AG09309 (cell line): ENCODE results near the gene WDR37.
"Not testable (repeated sequence)": the region's sequence is repeated elsewhere in the genome, so short reads cannot be mapped to it uniquely, and the experiment has no call there.

Source experiments
- DNase-seq: peaks from one replicate; pipeline ENCODE4 v3.0.0-alpha.2; 2010; ENCODE audit warnings: low read depth
- H3K4me3 ChIP-seq: 2 replicates; pipeline ENCODE4 v1.5.1; 2011; ENCODE audit warnings: mild to moderate bottlenecking, low read depth, low read length, moderate library complexity; ENCODE audit not compliant: control insufficient read depth
- CTCF ChIP-seq: IDR thresholded peaks from 2 replicates; pipeline ENCODE4 v1.5.1; 2011; ENCODE audit warnings: mild to moderate bottlenecking, low read depth, low read length, inconsistent platforms; ENCODE audit not compliant: insufficient read depth, control insufficient read depth; ENCODE audit errors: missing control alignments

WDR37 gene

GRCh38 chr10:1026578-1026977 lies 29.6 kb upstream of the WDR37 start:
- TF ChIP-seq CTCF, result no peak
- DNase-seq, result no peak
- H3K4me3 ChIP-seq, result no peak overlapping the region

DNA sequence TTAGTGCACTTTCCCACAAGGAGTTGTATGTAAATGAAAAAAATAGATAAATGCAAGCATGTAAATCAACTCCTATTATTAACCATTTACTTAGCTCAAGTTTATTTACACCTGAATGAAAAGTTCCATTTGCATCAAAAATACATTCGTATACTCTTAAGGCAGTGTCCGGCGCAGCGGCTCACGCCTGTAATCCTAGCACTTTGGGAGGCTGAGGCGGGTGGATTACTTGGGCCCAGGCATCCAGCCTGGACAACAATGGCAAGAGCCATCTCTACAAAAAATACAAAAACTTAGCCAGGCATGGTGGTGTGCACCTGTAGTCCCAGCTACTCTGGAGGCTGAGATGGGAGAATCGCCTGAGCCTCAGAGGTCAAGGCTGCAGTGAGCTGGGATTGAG lies 26.3 kb upstream of the WDR37 start:
- no peak for TF ChIP-seq CTCF
- no peak overlapping the region for H3K4me3 ChIP-seq
- DNase-seq, result no peak

- DNase-seq, result no peak
- H3K4me3 ChIP-seq, result no peak overlapping the region
- no peak for TF ChIP-seq CTCF
These were observed 22.6 kb upstream of the WDR37 start for GRCh38 chr10:1033601-1034000.

- TF ChIP-seq CTCF, result no peak
- no peak for DNase-seq
- H3K4me3 ChIP-seq, result no peak overlapping the region
These were observed 21.4 kb upstream of the WDR37 start for GRCh38 chr10:1034758-1035157.

- H3K4me3 ChIP-seq, result no peak overlapping the region
- DNase-seq, result no peak
- TF ChIP-seq CTCF, result no peak
These were observed 21.0 kb upstream of the WDR37 start for GRCh38 chr10:1035201-1035600.

DNA sequence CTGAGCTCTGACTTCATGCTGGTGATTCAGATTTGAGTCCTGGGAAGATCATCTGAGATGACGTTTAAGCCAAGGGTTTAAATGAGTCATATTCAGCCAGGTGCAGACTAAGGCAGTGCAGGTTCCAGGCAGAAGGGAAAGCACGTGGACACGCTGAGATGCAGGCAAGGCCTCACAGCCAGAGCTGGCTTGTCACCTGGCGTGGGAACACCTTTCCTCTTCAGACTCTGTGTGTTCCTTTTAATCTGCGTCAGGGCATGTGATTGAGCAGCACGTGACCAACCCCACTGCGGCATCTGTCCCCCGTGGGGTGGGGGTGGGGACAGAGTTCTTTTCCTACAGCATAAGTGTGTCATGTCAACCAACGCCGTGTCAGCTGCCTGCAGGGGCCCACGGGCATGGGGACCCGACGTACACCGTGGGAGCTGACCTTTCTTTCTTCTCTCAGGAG lies 19.8 kb upstream of the WDR37 start:
- TF ChIP-seq CTCF, result no peak
- no peak for DNase-seq
- no peak overlapping the region for H3K4me3 ChIP-seq

GRCh38 chr10:1037098-1037497 lies 19.1 kb upstream of the WDR37 start:
- no peak for TF ChIP-seq CTCF
- no peak for DNase-seq
- H3K4me3 ChIP-seq, result no peak overlapping the region

- H3K4me3 ChIP-seq, DNase-seq: not testable (repeated sequence)
These were observed 17.4 kb upstream of the WDR37 start for GRCh38 chr10:1038769-1039168.
